ENCODE results near the gene PDLIM3. TPM values are rescaled to one million over a fixed set of nuclear protein-coding genes. Genes with fewer than 3 reads are reported as not detected.

PDLIM3 gene
- total RNA-seq, 1 donor from 2014 or later = 1.4 TPM

DNA sequence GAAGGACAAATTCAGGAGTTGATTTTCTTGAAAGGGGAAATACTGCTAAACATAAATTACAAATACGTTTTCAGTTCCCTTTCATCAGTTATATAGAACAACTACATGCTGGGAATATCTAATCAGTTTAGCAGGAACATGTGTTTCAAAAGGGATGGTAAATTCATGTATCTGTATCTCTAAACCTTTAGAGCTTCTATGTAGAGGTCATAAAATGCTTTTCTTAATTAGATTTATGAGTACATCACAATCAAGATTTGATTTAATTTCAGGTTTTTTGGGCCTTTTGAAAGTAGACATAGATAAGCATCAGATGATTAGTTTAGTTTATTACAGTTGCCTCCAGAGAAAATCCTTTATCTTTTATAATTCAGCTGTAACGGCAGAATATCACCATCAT lies 12.9 kb downstream of the PDLIM3 start:
- Histone ChIP-seq H4K20me1 (ENCODE audit: low read depth) (no peaks in the 10 kb centered on the region), H3K4me1 (no peaks in the 10 kb centered on the region), H3K79me2 (ENCODE audit: low read depth) (no peaks in the 10 kb centered on the region), H3K9ac (no peak overlapping the region), H3F3A (ENCODE audit: low read depth) (no peaks in the 10 kb centered on the region), H3K9me3 (ENCODE audit: low read depth) (no peaks in the 10 kb centered on the region), H3K27ac (no peak overlapping the region), H3K27me3 (no peaks in the 10 kb centered on the region), H3K36me3 (no peaks in the 10 kb centered on the region), H2AFZ (replicated peaks) (no peak overlapping the region), H3K4me3 (no peak overlapping the region), H3K4me2 (no peak overlapping the region)
- no peak for DNase-seq (ENCODE audit: low spot score)
- Mint-ChIP-seq H3K27ac (no peak overlapping the region), H3K27me3 (ENCODE audit: insufficient read depth, low read depth) (no peaks in the 10 kb centered on the region), H3K9me3 (peaks cover 7% of the 10 kb centered on the region), H3K4me1 (no peaks in the 10 kb centered on the region), H3K36me3 (no peaks in the 10 kb centered on the region), H3K4me3 (no peak overlapping the region)
- TF ChIP-seq CTCF (IDR thresholded peaks at IDR 0.05) = no peak

DNA sequence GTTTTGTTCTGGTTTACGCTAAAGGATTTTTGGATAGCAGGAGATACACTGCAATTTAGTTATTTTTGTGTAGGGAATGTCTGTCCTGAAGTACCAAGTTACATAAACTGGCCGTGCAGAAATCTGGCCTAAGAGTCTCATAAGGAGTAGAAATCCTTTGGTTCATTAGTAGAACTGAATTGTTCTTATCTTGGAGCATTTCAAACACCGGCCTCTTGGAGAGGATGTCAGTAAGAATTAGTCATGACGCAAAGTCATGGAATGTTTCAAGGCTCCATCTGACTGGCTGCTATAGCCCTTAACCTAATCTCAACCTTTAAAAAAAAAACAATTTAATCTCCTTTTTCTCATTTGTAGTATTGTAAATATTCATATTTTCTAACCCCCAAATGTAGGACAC lies 15.2 kb downstream of the PDLIM3 start:
- H3K4me2 ChIP-seq = no peak overlapping the region
- Mint-ChIP-seq H3K4me1 (no peaks in the 10 kb centered on the region), H3K9me3 (peaks cover 2% of the 10 kb centered on the region), H3K4me3 (no peak overlapping the region), H3K27ac (no peak overlapping the region), H3K27me3 (ENCODE audit: insufficient read depth, low read depth) (no peaks in the 10 kb centered on the region), H3K36me3 (no peaks in the 10 kb centered on the region)
- H3K9ac ChIP-seq = no peak overlapping the region
- H3K36me3 ChIP-seq = no peaks in the 10 kb centered on the region
- no peaks in the 10 kb centered on the region for H3F3A ChIP-seq (ENCODE audit: low read depth)
- DNase-seq (ENCODE audit: low spot score) = no peak
- peak overlapping the region; percentile 20 for H3K27ac ChIP-seq
- H4K20me1 ChIP-seq (ENCODE audit: low read depth) = no peaks in the 10 kb centered on the region
- H3K4me1 ChIP-seq = no peaks in the 10 kb centered on the region
- H3K9me3 ChIP-seq (ENCODE audit: low read depth) = no peaks in the 10 kb centered on the region
- TF ChIP-seq EZH2phosphoT487 (IDR thresholded peaks at IDR 0.05) = no peak
- no peak for TF ChIP-seq EZH2 (IDR thresholded peaks at IDR 0.05)
- TF ChIP-seq CTCF (IDR thresholded peaks at IDR 0.05) = no peak
- H3K27me3 ChIP-seq = no peaks in the 10 kb centered on the region
- no peaks in the 10 kb centered on the region for H3K79me2 ChIP-seq (ENCODE audit: low read depth)
- H3K4me3 ChIP-seq = no peak overlapping the region
- H2AFZ ChIP-seq (replicated peaks) = no peak overlapping the region

DNA sequence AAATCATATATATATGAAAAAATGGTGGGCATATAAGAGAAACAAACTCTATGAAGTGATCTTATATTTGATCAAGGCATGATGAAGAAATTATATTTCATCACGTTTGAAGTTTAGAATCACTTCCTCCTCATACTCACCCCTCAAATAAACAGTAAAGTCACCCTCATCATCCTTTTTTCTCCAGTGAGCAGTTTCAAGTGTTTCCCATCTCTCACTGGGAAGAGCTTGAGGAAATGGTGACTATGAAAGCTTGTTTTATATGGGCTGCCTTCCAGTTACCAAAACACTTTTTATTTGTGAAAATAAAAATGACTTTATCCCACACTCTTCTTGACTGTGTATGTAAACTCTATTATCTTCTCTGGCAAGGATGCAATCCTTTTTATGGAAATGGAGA lies 16.8 kb downstream of the PDLIM3 start:
- peaks cover under 1% of the 10 kb centered on the region for H3K9me3 Mint-ChIP-seq
- no peak overlapping the region for H3K27ac Mint-ChIP-seq
- Histone ChIP-seq H3K4me1 (no peaks in the 10 kb centered on the region), H3K4me2 (no peak overlapping the region), H3K27ac (no peak overlapping the region), H3K79me2 (ENCODE audit: low read depth) (no peaks in the 10 kb centered on the region), H3K9me3 (ENCODE audit: low read depth) (no peaks in the 10 kb centered on the region), H2AFZ (replicated peaks) (no peak overlapping the region), H3K36me3 (no peaks in the 10 kb centered on the region), H4K20me1 (ENCODE audit: low read depth) (no peaks in the 10 kb centered on the region), H3F3A (ENCODE audit: low read depth) (no peaks in the 10 kb centered on the region), H3K9ac (no peak overlapping the region), H3K27me3 (no peaks in the 10 kb centered on the region), H3K4me3 (no peak overlapping the region)
- TF ChIP-seq EZH2phosphoT487 (IDR thresholded peaks at IDR 0.05) = no peak
- no peak for TF ChIP-seq EZH2 (IDR thresholded peaks at IDR 0.05)
- TF ChIP-seq CTCF (IDR thresholded peaks at IDR 0.05) = no peak
- H3K27me3 Mint-ChIP-seq (ENCODE audit: insufficient read depth, low read depth) = no peaks in the 10 kb centered on the region
- H3K4me3 Mint-ChIP-seq = no peak overlapping the region
- DNase-seq (ENCODE audit: low spot score) = no peak
- no peaks in the 10 kb centered on the region for H3K36me3 Mint-ChIP-seq
- no peaks in the 10 kb centered on the region for H3K4me1 Mint-ChIP-seq

- TF ChIP-seq EZH2phosphoT487 (IDR thresholded peaks at IDR 0.05) = no peak
- TF ChIP-seq EZH2 (IDR thresholded peaks at IDR 0.05) = no peak
- no peak for TF ChIP-seq CTCF (IDR thresholded peaks at IDR 0.05)
- no peaks in the 10 kb centered on the region for H3K4me1 ChIP-seq
- H3K9me3 ChIP-seq (ENCODE audit: low read depth) = no peaks in the 10 kb centered on the region
- no peak overlapping the region for H2AFZ ChIP-seq (replicated peaks)
- no peaks in the 10 kb centered on the region for H3K36me3 ChIP-seq
- H4K20me1 ChIP-seq (ENCODE audit: low read depth) = no peaks in the 10 kb centered on the region
- H3K27me3 Mint-ChIP-seq (ENCODE audit: insufficient read depth, low read depth) = no peaks in the 10 kb centered on the region
- no peaks in the 10 kb centered on the region for H3K36me3 Mint-ChIP-seq
- no peaks in the 10 kb centered on the region for H3K4me1 Mint-ChIP-seq
- H3K27ac ChIP-seq = no peak overlapping the region
- H3K4me3 Mint-ChIP-seq = no peak overlapping the region
- H3K27me3 ChIP-seq = no peaks in the 10 kb centered on the region
- DNase-seq (ENCODE audit: low spot score) = no peak
- no peak overlapping the region for H3K4me3 ChIP-seq
- no peak overlapping the region for H3K27ac Mint-ChIP-seq
- H3K4me2 ChIP-seq = no peak overlapping the region
- no peaks in the 10 kb centered on the region for H3K79me2 ChIP-seq (ENCODE audit: low read depth)
- H3K9me3 Mint-ChIP-seq = no peaks in the 10 kb centered on the region
- no peak overlapping the region for H3K9ac ChIP-seq
- H3F3A ChIP-seq (ENCODE audit: low read depth) = no peaks in the 10 kb centered on the region
Measured at GRCh38 chr4:185518069-185518468, 17.2 kb downstream of the PDLIM3 start.
